ENCODE measurements around the gene CAPZA1. TPM values are rescaled to one million over a fixed set of nuclear protein-coding genes. Genes with fewer than 3 reads are reported as not detected.

CAPZA1 gene
- total RNA-seq, 1 donor from 2014 or later = 311 TPM

DNA sequence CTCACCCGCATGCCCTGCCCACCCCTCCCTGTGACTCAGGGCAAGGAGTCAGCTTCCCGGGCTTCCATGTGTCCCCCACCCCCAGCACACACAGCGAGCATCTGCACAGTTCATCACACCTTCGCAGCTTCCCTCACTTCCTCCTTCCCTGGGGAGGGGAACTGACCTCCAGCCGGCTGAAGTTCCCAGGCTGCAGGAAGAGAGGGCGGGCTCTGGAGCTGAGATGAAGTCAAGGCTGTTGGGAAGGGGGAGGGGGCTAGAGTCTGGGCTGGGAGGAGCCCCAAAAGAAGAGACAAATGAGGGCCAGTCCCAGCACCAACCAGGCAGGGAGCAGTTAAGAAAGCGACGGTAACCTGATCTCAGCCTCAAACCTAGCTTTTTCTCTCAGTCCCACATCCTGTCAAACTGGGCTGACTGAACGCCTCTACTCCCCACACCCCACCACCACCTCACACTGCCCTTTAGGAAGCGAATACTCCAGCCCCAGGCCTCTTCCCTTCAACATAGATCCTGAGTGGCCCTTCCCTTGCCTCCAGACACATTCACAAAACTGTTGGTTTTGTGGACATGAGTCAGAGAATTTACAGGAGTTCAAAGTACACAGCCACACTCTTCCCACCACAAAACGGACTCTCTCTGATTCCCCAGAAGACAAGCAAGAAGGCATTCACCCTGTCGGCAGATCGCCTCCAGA is 85.4 kb downstream of the CAPZA1 start:
- peak overlapping the region; percentile 95 for H3K4me3 ChIP-seq (ENCODE audit: low read depth, low read length)
- DNase-seq (ENCODE audit: low read depth) = peak; percentile 70
- TF ChIP-seq, protein P1, sequence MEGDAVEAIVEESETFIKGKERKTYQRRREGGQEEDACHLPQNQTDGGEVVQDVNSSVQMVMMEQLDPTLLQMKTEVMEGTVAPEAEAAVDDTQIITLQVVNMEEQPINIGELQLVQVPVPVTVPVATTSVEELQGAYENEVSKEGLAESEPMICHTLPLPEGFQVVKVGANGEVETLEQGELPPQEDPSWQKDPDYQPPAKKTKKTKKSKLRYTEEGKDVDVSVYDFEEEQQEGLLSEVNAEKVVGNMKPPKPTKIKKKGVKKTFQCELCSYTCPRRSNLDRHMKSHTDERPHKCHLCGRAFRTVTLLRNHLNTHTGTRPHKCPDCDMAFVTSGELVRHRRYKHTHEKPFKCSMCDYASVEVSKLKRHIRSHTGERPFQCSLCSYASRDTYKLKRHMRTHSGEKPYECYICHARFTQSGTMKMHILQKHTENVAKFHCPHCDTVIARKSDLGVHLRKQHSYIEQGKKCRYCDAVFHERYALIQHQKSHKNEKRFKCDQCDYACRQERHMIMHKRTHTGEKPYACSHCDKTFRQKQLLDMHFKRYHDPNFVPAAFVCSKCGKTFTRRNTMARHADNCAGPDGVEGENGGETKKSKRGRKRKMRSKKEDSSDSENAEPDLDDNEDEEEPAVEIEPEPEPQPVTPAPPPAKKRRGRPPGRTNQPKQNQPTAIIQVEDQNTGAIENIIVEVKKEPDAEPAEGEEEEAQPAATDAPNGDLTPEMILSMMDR (conservative IDR thresholded peaks at IDR 0.05; ENCODE audit: low read depth, low read length) = no peak

DNA sequence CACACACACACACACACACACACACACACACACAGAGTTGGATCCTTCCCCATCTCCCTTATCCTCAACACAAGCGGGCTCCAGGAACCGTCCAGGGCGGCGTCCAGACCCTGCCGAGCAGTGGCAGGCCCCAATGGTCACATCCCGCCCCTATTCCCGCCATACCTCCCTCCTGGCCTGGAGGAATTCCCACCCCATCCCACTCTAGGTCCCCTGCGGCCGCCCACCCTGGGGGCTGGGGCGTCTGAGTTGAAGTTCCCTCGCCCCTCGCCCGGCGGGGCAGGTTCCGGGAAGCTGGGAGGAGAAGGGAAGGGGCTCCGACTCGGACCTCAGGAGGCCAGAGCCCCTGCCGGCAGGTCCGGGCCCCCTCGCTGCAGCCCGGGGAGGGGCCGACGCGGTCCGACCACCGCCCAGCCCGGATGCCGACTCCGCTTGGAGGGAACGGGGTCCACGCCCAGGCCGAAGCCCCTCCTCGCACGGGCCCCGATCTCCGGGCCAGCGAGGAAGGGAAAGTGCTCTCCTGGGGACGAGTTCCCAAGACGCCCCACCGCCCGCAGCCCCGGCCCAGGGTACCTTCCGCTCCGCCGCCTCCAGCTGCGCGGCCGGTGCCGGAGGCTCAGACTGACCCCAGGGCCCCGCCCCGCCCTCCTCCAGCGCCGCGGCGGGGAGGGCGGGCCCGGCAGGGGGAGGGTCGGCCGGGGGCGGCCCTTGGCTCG is 87.0 kb downstream of the CAPZA1 start, which contains the start of gene RHOC:
TSS of gene RHOC (minus strand) at position 623 of the 716 bp plus-strand sequence. CDS start 3,328 bp downstream, outside the sequence.
- no peak for DNase-seq (ENCODE audit: low read depth)
- peak within 1 kb of the TSS; percentile 95 for H3K4me3 ChIP-seq (ENCODE audit: low read depth, low read length)
- TF ChIP-seq, protein P1 (conservative IDR thresholded peaks at IDR 0.05; ENCODE audit: low read depth, low read length) = no peak

GRCh38 chr1:112707221-112708001 is 87.8 kb downstream of the CAPZA1 start:
- TF ChIP-seq, protein P1 (conservative IDR thresholded peaks at IDR 0.05; ENCODE audit: low read depth, low read length) = peak; percentile 88
- peak overlapping the region; percentile 95 for H3K4me3 ChIP-seq (ENCODE audit: low read depth, low read length)
- peak; percentile 42 for DNase-seq (ENCODE audit: low read depth)

GRCh38 chr1:112708002-112708448 is 88.4 kb downstream of the CAPZA1 start:
- no peak for DNase-seq (ENCODE audit: low read depth)
- TF ChIP-seq, protein P1 (conservative IDR thresholded peaks at IDR 0.05; ENCODE audit: low read depth, low read length) = no peak
- H3K4me3 ChIP-seq (ENCODE audit: low read depth, low read length) = peak overlapping the region; percentile 95

GRCh38 chr1:112708489-112708888 is 88.9 kb downstream of the CAPZA1 start:
- TF ChIP-seq, protein P1 (conservative IDR thresholded peaks at IDR 0.05; ENCODE audit: low read depth, low read length) = no peak
- H3K4me3 ChIP-seq (ENCODE audit: low read depth, low read length) = no peak overlapping the region

GRCh38 chr1:112710159-112710558 is 90.5 kb downstream of the CAPZA1 start:
- TF ChIP-seq, protein P1 (conservative IDR thresholded peaks at IDR 0.05; ENCODE audit: low read depth, low read length) = no peak
- no peak for DNase-seq (ENCODE audit: low read depth)
- no peak overlapping the region for H3K4me3 ChIP-seq (ENCODE audit: low read depth, low read length)

More at GRCh38 chr1:112708489-112708888, 88.9 kb downstream of the CAPZA1 start:
- DNase-seq (ENCODE audit: low read depth) = no peak
